Activated CD8-positive, alpha-beta memory T cell treated with anti-CD3 and anti-CD28 coated beads, Interleukin-2, amount 50 U/mL, for 48 hours (primary cell): Measurements from ENCODE around the gene CCR2.
"Not testable (repeated sequence)": the region's sequence is repeated elsewhere in the genome, so short reads cannot be mapped to it uniquely, and the experiment has no call there.

Source experiments
- DNase-seq: peaks from one replicate; pipeline ENCODE4 v3.0.0-alpha.2; 2020

CCR2 gene

DNA sequence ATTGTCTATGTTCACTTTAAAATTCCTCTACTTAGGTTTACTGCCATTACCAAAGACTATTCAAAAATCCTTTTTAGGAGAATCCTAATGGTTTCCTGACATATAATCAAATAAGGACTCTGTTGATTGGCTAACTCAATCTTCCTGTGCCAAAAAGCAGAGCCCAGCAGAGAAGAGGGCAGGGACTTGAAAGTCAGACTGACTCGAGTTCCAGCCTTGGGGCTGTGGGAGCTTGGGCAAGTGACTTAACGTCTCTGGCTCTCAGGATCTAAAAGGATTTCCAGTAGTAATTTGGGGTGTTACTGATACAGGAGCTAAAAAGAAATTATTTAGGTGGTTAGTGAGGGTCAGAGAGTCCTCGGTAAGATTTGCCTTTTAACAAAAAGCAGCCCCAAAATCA is 27.7 kb downstream of the CCR2 start:
- DNase-seq: no peak

DNA sequence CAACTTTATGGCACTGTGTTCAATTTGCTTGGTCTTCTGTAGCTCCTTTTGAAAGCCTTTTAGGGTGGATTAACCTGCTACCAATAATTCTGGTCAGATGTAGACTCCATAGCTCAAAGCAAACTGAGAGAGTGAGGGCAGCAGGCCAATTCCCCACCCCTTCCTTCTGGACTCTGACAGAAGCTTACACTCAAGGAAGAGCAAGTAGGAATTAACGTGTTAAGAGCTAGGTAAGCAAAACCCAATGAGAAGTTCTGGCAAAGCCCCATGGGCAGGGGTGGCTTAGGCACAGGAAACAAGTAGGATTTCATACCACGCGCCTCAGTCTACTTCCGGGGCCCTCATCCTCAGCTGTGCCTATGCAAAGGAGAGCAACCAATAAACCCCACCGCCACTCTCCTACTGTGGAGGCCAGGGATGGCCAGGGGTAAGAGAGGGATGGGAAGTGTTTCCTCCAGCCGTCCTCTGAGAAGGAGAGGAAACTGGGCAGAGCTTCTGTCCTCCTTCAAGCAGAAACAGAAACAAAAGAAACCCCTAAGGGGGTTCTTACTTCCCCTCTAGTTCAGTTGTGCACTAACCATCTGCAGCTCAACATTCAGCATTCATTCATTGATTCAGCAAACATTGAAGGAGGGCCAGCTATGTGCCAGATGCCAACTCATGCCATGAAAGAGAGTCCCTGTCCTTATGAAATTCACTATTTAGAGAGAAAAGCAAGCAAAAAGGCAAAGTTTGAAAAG is 29.5 kb downstream of the CCR2 start:
- no peak for DNase-seq

DNA sequence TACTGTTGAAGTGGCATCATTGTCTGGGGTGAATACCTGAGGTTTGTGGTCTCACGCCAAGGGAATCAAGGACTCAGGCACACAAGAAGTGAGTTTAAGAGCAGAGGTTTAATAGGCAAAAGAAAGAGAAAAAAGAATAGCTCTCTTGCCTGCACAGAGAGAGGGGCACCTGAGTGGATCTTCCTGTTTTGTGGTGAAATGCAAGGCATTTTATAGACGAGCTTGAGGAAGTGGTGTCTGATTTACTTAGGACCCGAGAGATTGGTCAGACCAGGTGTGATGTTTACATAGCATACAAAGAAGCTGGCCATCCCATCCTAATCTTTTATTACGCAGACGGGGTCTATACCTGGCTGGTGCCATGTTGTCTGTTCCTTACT is 30.0 kb downstream of the CCR2 start:
- DNase-seq: no peak

DNA sequence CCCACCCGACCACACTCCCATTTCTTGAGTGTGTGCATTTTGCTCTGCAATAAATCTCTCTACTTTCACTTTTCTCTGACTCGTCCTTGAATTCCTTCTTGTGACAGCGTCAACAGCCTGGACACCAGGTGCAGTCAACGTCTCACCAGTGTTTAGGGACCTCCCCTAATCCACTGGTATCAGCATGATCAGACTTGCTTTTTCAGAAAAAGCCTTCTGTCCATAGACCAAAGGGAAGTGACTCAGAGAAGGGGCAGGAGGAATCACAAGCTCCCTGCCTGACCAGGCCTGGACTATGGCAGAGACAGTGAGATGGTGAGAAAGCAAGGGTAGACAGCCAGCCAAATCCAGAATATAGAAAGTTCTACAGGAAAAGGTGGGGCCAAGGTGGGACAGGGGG is 32.3 kb downstream of the CCR2 start:
- no peak for DNase-seq

DNA sequence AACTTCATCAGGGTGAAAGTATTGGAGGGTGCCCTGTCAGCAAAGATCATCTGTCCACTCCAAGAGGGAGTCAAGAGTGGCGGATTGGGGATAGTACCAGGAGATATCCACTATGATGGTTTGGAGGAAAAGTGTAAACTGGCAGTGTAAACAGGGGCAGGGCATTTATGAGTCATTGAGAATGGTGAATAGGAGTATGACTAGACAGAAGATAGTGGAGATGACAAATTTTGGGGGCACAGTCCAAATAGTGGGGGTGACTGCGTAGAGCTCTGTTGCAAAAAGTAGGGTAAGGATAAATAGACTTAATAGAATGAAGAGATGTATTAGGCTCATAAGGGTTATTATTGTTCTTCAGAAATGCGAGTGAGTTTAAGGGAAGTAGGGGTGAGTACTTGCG is 34.9 kb downstream of the CCR2 start:
- not testable (repeated sequence) for DNase-seq

DNA sequence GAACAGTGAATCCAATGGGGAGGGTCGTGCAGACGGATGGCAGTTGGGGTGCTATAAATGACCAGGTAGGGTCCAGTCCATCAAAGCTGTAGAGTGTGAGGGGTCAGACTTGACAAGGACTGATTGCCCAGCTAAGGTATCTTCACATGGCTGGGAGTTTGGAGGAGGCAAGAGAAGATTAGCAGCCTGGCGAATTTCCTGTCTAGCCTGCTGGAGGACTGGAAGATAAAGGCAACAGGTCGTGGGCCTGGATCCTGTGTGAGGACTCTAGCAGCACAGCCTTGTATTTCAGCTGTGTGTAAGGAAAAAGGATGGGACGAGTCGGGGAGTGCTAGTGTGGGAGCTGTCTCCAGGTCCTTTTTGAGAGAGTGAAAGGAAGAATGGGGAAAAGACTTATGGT is 35.4 kb downstream of the CCR2 start:
- peak; percentile 20 for DNase-seq

DNA sequence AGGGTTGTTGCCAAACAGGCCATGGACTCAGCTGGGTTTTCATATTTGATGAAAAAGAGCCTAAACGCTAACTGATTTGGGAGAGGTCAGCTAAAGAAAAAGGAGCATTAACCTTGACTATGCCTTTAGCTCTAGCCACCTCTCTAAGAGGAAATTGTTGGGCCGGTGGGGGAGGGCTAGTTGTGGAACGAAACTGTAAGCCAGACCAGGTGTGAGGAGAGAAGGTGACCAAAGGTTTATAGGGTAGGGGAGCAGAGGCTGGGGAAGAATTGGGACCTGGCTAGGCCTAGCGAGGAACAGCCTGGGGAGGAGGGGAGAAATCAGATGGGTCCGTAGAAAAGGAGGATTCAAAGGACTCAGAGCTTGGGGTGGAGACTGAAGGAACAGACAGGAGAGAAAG is 37.6 kb downstream of the CCR2 start:
- DNase-seq: not testable (repeated sequence)

DNA sequence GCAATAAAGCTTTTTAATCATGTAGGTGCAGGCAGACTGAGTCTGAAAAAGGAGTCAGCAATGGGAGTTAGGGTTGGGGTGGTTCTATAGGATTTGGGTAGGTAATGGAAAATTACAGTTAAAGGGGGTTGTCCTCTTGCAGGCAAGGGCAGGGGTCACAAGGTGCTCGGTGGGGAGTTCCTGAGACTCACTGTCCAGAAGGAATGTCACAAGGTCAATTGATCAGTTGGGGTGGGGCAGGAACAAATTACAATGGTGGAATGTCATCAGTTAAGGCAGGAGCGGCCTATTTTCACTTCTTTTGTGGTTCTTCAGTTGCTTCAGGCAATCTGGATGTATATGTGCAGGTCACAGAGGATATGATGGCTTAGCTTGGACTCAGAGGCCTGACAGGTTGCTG is 39.1 kb downstream of the CCR2 start:
- DNase-seq: peak; percentile 26

DNA sequence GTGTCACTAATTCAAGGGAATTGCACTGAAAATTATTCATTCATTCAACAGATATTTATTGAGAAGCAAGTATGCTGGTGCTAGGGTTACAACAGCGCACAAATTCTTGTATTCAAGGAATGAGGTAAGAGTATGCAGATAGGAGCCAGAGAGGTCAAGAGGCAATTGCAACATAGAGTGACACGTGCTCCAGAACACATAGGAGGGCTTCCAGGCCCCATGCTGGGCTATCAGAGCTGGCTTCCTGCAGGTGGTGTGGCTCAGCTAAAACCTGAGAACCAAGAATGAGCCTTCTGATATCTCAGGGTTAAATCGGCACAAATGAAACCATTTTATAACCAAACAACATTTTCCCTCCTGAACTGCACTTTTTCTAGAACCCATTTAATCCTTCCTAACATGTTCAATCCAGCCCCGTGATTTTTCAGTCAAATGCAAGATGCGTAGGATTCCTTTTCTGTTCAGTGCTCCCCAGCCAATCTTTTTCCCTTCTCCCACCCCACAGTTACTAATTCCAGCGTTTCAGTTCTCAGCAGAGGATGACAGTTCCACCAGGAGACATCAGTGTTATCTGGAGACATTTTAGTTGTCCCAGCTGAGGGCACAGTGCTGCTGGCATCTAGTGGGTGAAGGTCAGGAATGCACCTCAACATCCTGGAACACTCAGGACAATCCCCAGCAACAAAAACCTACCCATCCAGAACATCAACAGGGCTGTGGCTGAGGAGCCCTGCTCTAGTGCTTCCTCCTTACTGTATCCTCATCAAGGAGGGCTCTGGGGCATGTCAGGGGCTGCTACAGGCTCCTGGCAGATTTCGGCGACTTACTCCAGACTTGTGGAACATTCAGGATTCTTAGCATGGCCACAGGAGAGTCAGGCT is 39.9 kb downstream of the CCR2 start:
- DNase-seq: peak; percentile 40

DNA sequence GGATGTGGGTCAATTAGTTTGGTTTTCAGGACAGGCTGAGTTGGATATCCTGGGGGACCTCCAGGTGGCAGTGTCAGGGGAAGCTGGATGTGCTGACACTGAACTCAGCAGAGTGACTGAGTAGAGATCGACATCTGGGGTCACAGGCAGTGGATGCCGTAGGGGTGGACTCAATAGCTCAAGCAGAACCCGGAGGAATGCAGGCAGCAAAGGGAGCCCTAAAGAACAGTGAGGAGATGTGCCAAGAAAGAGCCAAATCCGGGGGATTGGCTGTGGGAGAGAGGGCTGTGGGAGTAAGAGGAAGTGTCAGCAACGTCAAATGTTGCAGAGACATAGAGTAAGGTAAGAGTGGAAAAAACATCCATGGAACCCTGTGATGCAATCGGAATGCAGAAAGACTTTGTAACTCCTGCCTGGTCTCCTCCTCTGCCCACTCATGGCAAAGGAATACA is 41.3 kb downstream of the CCR2 start:
- peak; percentile 44 for DNase-seq

DNA sequence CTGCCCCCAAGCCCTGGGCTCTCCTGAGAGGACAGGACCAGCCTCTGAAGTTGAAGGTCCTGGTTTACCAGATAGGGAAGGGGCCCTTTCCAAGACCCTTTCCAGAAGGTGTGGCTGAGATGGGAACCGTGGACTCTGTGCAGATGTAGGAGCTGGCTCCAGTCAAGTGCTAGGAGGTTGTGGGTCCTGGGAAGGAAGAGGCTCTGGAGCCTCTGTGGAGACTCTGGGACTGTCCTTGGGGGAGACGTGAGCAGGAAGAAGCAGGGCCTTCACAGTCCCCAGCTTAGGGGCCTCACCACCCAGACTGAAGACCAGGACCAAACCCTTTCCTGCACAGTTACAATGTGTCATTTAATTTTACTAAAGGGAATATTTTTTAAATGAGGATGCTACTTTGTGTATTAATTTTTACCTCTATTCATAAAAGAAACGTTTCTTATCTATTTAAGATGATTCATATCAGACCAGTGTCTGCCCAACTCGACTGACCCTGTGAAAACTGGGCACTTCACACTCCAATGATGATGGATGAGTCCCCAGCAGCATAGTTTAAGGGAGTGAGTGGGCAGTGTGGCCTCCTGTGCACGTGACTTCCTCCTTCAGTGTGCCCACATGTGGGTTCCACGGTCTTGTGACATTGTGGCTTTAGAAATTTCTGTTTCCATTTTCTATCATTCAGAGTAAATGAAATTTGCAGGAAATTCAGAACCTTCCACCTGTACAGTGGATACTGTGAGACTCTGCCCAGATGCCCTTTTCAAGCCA is 42.0 kb downstream of the CCR2 start:
- DNase-seq: peak; percentile 43

DNA sequence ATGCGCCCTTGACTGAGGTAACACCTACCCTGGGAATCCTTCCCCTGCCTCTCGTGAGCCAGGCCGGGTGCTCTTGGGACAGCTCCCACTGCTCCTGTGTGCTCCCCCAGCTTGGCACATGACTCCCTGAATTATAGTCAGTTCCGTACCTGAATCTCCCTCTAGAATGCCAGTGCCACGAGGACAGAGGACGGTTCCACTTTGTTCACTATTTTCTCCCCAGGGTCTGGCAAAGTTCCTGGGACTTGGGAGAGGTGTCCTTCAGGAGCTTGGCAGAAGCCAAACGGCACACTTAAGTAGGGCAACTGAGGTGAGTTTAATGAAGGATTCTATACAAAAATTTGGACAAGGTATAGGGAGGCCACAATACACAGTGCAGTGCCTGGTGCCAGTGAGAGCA is 43.2 kb downstream of the CCR2 start:
- no peak for DNase-seq

DNA sequence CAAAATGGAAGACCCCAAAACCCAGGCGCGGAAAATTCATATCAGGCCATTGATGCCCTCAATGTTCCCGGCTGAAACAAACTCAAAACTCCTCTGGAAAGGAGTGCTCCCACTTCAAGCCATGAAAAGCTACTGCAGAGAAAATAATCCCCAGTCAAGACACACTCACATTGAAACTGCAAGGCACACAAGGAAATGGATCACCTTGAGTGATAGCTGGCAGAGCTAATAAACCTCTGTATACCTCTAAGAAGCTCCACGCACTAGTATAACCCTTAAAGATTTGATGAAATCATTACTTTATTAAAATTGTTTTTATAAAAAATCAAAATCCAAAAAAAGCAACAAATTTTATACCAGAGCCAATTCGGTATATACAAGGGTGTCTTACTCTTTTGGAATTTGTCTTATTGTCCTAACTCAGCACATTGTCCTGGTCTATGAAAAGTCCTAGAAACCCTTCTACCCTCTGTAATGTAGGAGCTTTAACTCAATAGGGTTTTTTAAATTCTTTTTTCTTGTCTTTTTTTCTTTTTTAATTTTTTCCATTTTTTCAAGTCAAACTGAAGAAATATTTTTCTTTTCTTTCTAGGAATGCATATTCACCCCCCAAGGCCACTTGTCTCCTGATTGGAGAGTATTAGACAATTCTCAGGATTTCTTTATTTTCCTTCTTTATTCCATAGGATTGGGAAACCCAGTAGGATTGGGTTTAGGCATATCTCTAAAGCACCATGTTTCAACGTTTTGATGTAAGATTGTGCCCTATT is 44.5 kb downstream of the CCR2 start:
- no peak for DNase-seq

DNA sequence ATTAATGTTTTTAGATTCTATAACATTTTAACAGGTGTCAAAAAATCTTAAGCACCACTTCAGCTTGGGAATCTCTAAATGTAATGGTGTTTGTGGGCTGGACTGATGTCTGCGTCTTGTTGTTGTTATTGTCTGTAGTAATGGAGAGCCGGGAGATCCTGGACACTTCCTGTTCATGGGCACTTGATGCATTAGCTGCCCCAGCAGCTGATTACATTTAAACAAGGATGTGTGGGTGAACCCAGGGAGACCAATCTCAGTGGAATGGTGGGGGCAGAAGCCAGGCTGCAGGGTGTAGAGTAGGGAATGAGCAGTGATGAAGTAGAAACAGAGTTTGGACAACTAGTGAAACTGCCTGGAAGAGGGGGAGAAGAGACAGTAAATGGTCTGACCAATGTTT is 45.2 kb downstream of the CCR2 start:
- no peak for DNase-seq

DNA sequence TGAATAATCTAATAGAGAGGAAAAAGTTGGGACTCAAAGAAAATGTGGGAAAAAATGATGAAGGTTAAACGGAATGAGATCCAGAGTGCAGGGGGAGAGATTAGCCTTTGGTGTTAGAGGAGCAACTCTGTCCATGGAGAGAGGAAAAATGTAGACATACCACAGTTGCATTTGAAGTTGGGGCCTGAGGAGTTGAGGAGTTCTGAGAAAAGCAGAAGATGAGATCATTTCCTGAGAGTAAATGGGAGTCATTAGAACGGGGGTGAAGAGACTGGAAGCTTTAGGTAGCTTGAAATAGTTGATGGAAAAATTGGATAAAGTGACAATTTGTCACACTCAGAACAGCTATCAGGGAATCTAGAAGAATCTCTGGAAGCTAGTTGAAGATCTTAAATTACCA is 45.6 kb downstream of the CCR2 start:
- DNase-seq: no peak

DNA sequence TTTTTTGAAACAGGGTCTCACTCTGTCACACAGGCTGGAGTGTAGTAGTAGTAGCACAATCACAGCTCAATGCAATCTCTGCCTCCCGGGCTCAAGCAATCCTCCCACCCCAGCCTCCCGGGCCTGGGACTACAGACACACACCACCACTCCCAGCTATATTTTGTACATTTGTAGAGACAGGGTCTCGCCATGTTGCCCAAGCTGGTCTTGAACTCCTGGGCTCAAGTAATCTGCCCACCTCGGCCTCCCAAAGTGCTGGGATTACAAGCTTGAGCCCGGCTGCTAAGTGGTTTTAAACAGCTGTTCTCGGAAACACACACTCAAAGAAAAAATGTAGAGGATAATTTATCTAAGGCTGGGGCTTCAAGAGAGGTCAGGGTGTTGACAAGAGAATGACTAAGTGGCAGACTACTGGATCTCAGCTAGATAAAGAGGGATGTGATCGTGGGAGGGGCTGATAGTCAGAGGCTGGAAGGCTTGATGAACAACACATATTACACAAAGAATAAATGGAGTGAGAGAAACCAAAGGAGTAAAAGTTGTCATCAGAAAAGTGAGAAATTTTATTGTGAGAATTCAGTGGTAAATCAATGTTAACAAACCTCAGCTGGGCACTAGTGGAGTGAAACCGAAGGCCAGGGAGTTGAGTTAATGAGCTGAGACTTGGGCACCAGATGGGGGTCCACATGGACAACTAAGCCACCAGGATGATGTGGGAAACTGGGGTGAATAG is 46.3 kb downstream of the CCR2 start:
- DNase-seq: no peak

DNA sequence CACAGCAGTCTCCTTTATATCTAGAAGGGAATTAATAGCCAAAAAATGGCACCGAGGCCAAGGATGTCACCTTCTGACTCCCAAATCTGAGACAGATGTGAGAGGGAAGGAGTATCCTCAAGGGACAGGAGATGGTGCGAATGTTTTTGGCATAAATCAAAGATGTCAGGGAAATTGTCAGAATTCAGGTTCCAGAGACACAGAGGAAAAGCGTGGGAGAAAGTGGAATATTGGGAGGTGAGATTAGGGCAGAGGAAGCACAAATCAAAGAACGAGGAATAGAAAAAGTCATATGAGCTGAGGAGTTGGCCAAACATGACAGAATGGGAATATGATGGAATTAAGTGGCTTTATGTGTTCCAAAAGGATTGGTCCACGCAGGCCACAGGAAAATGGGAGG is 46.9 kb downstream of the CCR2 start:
- no peak for DNase-seq

DNA sequence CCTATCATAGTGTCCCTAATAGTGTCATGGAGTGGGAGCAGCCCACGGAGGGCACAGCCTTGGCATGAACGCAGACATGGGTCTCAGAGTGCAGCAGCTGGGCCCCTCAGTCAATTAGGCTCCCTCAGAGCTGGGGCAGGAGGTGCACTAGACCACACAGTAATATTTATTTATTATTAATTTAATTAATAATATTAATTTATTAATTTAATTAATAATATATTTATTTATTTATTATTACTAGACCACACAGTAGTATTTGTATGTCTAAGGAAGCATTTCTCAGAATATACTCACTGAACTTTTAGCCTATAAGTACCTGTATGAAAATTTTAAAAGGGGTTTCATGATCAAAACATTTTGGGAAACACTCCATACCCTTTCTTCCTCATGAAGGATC is 47.7 kb downstream of the CCR2 start:
- DNase-seq: no peak

DNA sequence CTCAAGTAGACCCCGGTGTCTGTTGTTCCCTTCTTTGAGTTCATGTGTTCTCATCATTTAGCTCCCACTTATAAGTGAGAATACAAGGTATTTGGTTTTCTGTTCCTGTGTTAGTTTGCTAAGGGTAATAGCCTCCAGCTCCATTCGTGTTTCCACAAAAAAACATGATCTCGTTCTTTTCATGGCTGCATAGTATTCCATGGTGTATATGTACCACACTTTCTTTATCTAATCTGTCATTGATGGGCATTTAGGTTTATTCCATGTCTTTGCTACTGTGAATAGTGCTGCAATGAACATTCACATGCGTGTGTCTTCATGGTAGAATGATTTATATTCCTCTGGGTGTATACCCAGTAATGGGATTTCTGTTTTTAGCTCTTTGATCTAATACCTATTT is 49.0 kb downstream of the CCR2 start:
- DNase-seq: not testable (repeated sequence)

DNA sequence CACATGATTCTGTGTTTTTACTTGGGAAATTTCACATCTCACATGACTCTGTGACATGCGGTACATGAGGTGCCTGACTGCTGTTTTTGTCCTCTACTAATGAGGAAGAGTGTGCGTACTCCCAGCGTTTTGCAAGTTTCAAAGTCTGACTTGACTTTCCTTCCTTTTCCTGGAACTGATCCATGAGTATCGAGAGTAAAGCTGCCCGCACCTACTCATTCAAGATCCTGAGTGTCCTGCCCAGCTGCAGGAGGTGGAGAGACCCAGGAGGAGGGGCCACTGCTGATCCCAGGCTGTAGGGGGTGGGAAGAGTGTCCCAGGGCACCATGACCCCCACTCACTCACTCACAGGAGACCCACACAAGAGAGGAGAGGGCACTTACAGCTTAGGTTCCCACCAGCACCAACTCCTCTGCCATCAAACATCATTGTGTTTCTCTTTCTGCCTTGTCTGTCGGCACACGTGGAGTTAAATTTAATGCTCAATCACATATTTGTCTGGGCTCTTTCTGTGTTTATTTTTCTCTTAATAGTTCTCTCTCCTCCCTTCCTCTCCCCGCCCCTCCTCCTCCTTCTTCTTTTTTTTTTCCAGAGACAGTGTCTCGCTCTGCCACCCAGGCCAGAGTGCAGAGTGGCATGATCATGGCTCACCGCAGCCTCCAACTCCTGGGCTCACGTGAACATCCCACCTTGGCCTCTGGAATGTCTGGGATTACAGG is 51.5 kb downstream of the CCR2 start:
- no peak for DNase-seq

DNA sequence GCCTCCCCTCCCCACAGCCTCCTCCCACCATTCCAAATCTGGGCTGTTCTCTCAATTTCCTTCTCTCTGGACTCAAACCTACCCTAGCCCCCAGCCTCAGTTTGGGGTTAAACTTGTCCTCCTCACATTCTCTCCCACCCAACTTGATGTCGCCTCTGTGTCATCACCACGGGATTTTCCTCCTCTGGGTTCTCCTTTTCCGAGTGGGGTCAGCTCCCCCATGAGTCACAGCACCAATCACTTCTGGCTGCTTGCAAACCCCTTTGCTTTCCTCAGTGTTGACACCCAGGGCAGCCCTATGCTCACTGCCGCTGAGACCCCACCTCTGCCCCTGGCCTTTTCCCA is 52.5 kb downstream of the CCR2 start:
- no peak for DNase-seq
